ENCODE results near the gene GPATCH1. TPM values are rescaled to one million over a fixed set of nuclear protein-coding genes. Genes with fewer than 3 reads are reported as not detected.

Gene GPATCH1
- total and polyA plus RNA-seq, 2 of the 13 experiments (the other 11 are each of a cell fraction or from before 2014, with no cell fraction given) = 6.8 to 6.9 TPM

DNA sequence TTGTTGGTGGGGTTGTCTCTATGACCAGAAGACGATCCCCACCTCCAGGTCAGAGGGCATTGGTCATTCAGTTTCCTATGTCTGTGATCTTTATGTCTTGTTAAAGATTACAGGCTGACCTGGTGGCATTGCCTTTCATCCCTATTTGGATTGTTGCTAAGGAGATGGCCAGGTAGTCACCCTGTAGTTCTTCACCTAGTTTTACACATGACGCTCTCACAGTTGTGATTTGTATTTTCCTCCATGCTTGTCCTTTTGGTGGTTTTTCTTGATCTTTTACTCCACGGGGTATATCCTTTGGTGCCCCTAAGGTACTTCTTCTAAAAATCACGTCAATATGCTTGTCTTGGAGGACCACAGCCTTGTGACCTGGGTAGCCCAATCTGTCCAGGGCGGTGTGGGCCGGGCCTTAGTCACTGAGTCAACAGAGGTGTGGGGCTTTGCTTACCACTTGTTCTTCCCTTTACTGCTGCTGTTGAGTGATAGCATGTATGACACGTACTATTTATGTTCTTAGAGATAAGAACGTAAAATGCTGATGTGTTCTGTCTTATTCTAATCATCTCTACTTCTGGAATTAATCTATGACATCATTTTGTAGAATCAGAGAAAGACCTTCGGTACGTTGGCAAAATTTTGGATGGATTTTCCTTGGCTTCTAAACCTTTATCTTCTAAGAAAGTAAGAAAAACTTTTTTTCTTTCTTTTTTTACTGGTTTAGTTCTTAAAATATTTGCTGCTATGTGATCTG is 20.1 kb downstream of the GPATCH1 start (continued):
- TF ChIP-seq, protein P1, sequence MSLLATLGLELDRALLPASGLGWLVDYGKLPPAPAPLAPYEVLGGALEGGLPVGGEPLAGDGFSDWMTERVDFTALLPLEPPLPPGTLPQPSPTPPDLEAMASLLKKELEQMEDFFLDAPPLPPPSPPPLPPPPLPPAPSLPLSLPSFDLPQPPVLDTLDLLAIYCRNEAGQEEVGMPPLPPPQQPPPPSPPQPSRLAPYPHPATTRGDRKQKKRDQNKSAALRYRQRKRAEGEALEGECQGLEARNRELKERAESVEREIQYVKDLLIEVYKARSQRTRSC (CRISPR knock-in tag; IDR thresholded peaks at IDR 0.05; ENCODE audit: low read depth) = no peak
- TF ChIP-seq ZNF296 (CRISPR knock-in tag; conservative IDR thresholded peaks at IDR 0.05) (no peak), ZNF264 (CRISPR knock-in tag; IDR thresholded peaks at IDR 0.05) (no peak), ZFP36 (IDR thresholded peaks at IDR 0.05; ENCODE audit: borderline replicate concordance, low read depth, low read length, partially characterized antibody) (no peak), TBP (CRISPR knock-in tag; IDR thresholded peaks at IDR 0.05) (no peak), MXD4 (CRISPR knock-in tag; IDR thresholded peaks at IDR 0.05) (no peak), ZNF326 (CRISPR knock-in tag; IDR thresholded peaks at IDR 0.05; ENCODE audit: borderline replicate concordance) (no peak), ZNF460 (CRISPR knock-in tag; IDR thresholded peaks at IDR 0.05; ENCODE audit: borderline replicate concordance) (no peak), TP53 (CRISPR knock-in tag; conservative IDR thresholded peaks at IDR 0.05) (peak; percentile 54; the same call in 1 of the 2 replicates), NCOA5 (CRISPR knock-in tag; IDR thresholded peaks at IDR 0.05) (no peak), SIX4 (CRISPR knock-in tag; IDR thresholded peaks at IDR 0.05) (peak; percentile 81), RXRA (CRISPR knock-in tag; IDR thresholded peaks at IDR 0.05) (peak; percentile 90; the same call in 1 of the 2 replicates), MYNN (CRISPR knock-in tag; IDR thresholded peaks at IDR 0.05; ENCODE audit: low read depth) (no peak), GMEB2 (CRISPR knock-in tag; IDR thresholded peaks at IDR 0.05; ENCODE audit: low read depth) (no peak), FOXP4 (CRISPR knock-in tag; IDR thresholded peaks at IDR 0.05) (peak; percentile 66), ZBTB39 (CRISPR knock-in tag; IDR thresholded peaks at IDR 0.05) (no peak), KAT7 (CRISPR knock-in tag; IDR thresholded peaks at IDR 0.05; ENCODE audit: borderline replicate concordance) (no peak), XRCC5 (optimal IDR thresholded peaks at IDR 0.05; ENCODE audit: low read length) (no peak), ZNF121 (CRISPR knock-in tag; IDR thresholded peaks at IDR 0.05) (peak; percentile 16; the same call in 1 of the 2 replicates), FOXA1 (IDR thresholded peaks at IDR 0.05) (no peak), FOXA1 (CRISPR knock-in tag; IDR thresholded peaks at IDR 0.05) (peak; percentile 83)
- TF ChIP-seq, protein P2, sequence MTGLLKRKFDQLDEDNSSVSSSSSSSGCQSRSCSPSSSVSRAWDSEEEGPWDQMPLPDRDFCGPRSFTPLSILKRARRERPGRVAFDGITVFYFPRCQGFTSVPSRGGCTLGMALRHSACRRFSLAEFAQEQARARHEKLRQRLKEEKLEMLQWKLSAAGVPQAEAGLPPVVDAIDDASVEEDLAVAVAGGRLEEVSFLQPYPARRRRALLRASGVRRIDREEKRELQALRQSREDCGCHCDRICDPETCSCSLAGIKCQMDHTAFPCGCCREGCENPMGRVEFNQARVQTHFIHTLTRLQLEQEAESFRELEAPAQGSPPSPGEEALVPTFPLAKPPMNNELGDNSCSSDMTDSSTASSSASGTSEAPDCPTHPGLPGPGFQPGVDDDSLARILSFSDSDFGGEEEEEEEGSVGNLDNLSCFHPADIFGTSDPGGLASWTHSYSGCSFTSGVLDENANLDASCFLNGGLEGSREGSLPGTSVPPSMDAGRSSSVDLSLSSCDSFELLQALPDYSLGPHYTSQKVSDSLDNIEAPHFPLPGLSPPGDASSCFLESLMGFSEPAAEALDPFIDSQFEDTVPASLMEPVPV (CRISPR knock-in tag; IDR thresholded peaks at IDR 0.05) = no peak; the same call in 1 of the 2 replicates
- TF ChIP-seq, protein P3, sequence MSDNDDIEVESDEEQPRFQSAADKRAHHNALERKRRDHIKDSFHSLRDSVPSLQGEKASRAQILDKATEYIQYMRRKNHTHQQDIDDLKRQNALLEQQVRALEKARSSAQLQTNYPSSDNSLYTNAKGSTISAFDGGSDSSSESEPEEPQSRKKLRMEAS (IDR thresholded peaks at IDR 0.05) = peak; percentile 43; the same call in 1 of the 2 replicates
